Glomerular visceral epithelial cell (primary cell): ENCODE measurements around the gene PUS10.
A peak's percentile ranks its signal among the peaks of the same experiment; 100 is the strongest.
"Not testable (repeated sequence)": the region's sequence is repeated elsewhere in the genome, so short reads cannot be mapped to it uniquely, and the experiment has no call there.

Experiments
- DNase-seq: peaks from one replicate; pipeline ENCODE4 v3.0.0-alpha.2; 2016; ENCODE audit errors: extremely low spot score

Gene PUS10, protein sequence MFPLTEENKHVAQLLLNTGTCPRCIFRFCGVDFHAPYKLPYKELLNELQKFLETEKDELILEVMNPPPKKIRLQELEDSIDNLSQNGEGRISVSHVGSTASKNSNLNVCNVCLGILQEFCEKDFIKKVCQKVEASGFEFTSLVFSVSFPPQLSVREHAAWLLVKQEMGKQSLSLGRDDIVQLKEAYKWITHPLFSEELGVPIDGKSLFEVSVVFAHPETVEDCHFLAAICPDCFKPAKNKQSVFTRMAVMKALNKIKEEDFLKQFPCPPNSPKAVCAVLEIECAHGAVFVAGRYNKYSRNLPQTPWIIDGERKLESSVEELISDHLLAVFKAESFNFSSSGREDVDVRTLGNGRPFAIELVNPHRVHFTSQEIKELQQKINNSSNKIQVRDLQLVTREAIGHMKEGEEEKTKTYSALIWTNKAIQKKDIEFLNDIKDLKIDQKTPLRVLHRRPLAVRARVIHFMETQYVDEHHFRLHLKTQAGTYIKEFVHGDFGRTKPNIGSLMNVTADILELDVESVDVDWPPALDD

GRCh38 chr2:61017556-61018317 lies at the start of gene PUS10, which contains the start of gene PEX13:
Gene PUS10, minus strand, starts transcription at chr2:61018255. Its CDS starts 6,365 bp downstream, at chr2:61011890.
Gene PEX13, plus strand, starts transcription at chr2:61017720. Its CDS starts 40 bp downstream, at chr2:61017760.
- DNase-seq = peak; percentile 68

GRCh38 chr2:61065714-61066709 lies 48.0 kb upstream of the PUS10 start, which contains the start of gene SANBR:
Gene SANBR, plus strand, starts transcription at chr2:61065871. Its CDS starts 4,480 bp downstream, at chr2:61070351.
- DNase-seq = peak; percentile 87

DNA sequence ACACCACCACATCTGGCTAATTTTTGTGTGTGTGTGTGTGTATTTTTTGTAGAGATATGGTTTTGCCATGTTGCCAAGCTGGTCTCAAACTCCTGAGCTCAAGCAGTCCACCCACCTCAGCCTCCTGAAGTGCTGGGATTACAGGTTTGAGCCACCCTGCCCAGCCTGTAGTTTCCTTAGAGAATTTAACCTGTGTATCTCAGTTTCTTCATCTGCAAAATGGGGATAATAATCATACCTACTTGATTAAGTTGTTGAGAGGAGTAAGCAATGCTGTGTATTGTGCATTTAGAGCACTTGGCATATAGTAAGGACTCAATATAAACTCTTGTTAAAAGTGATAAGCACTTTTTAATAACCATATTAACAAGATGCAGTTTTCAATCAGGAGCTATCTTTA lies 41.3 kb upstream of the PUS10 start:
- DNase-seq = no peak

DNA sequence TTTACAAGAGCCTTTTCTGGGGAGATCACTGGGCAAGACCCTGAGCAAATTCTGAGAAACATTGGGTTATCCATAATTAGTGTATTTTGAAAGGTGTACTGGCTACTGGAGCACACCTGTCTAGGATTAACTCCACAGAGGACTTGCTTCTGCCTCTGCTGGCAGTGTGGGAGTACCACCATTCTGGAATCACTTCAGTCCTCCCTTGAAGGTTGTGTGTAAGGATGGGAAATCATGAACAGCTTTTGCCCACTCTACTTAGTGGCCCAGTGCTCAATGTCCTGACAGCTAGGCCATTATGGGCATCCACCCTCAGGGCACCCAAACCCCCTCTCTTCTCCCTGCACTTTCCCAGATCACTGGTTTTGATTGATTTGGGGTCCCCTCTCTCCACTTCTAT lies 39.5 kb upstream of the PUS10 start:
- DNase-seq = no peak

- DNase-seq = no peak
These were observed 37.5 kb upstream of the PUS10 start for GRCh38 chr2:61055557-61055956.

- no peak for DNase-seq
These were observed 27.9 kb upstream of the PUS10 start for GRCh38 chr2:61045999-61046398.

GRCh38 chr2:61045226-61045625 lies 27.2 kb upstream of the PUS10 start:
- no peak for DNase-seq

DNA sequence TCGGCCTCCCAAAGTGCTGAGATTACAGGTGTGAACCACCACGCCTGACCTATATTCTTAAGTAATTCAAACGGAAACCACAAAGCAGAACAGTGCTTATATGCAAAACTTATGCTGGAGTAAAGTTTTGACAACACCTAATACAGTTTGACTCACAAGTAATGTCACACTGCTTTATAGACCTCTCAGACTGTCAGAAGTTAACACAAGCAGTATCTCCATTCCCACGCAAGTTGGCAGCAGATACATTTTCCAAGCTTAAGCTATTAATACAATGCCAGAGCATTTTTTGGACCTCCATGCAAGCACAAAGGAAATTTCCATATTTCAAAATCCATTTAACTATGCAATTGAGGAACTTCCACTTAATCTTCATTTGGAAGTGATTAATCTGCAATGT lies 26.6 kb upstream of the PUS10 start:
- no peak for DNase-seq

DNA sequence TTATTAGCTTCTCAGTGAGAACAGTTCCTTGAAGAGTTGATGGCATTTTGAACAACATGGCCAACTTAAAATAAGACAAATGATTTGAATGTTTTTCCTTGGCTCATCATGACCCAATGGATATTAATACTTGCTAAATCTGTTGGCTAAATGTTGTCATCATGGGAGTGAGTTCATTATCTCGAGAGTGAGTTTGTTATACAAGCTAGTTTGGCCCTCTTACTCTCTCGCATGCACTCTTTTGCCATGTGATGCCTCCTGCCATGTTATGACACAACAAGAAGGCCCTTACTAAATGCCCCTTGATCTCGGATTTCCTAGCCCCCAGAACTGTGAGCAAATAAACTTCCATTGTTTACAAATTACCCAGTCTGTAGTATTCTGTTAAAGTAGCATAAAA lies 24.8 kb upstream of the PUS10 start:
- no peak for DNase-seq

GRCh38 chr2:61036643-61037042 lies 18.6 kb upstream of the PUS10 start:
- DNase-seq = not testable (repeated sequence)

GRCh38 chr2:61034592-61034991 lies 16.5 kb upstream of the PUS10 start:
- DNase-seq = not testable (repeated sequence)

DNA sequence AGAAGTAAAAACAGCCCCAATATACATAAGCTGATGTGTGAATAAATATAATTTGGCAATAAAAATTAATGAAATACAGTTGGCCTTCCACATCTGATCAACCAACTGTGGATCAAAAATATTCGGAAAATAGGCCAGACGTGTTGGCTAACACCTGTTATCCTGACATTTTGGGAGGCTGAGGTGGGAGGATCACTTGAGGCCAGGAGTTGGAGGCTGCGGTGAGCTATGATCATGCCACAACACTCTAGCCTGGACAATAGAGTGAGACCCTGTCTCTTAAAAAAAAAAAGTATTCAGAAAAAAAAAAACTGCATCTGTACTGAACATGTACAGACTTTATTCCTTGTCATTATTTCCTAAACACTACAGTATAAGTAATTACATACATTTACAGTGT lies 11.5 kb upstream of the PUS10 start:
- DNase-seq = no peak

GRCh38 chr2:61023670-61024069 lies 5.6 kb upstream of the PUS10 start:
- no peak for DNase-seq

- no peak for DNase-seq
These were observed 3.2 kb upstream of the PUS10 start for GRCh38 chr2:61021228-61021660.

GRCh38 chr2:61018798-61019197 lies 743 bp upstream of the PUS10 start:
- no peak for DNase-seq

GRCh38 chr2:61018318-61018755 lies 282 bp upstream of the PUS10 start:
- no peak for DNase-seq

GRCh38 chr2:61017003-61017555 lies 976 bp downstream of the PUS10 start:
- peak; percentile 69 for DNase-seq

DNA sequence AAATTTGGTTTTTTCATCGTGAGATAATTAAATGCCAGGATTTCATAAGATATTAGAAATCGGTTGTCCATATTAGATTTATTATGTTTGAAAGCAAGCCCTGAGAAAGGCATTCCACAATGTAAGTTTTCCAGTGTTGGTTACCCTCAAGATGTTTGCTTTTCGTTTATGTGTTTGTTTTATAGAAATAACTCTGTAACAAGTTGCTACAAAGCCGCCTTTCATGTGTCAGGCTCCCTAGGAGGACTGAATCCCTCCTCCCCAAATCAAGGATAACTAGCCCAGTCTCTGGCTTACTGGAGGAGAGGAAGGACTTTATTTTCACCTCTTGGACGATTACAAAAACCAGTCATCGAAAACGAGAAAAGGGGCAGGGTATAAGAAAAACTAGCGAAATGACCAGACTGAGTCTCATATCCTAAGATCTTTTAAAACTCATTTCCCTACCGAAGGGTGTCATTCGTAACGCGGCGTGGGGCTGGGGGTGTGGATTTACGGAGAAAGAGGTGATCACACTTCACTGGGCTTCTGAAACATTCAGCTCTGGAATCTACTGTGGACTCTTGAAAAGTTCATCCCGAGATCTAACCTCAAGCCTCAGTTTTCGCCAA lies 1.6 kb downstream of the PUS10 start:
- no peak for DNase-seq

GRCh38 chr2:61015976-61016375 lies 2.1 kb downstream of the PUS10 start:
- no peak for DNase-seq

- no peak for DNase-seq
These were observed 3.3 kb downstream of the PUS10 start for GRCh38 chr2:61014763-61015162.
